GM12878 (cell line): ENCODE data around the gene AGRN. TPM values are rescaled to one million over a fixed set of nuclear protein-coding genes. Genes with fewer than 3 reads are reported as not detected.
A peak's percentile ranks its signal among the peaks of the same experiment; 100 is the strongest.

Experiments used
- ATAC-seq: fragments of 200-7000 bp; cut with Tn5 transposase; 3 replicates; pipeline ENCODE4 v1.9.1; 2020; ENCODE audit warnings: mild to moderate bottlenecking, moderate library complexity
- BruUV-seq: library from RNA; stranded (reverse); fragments of 400-500 nt; replicated peaks from 2 replicates; lab custom pipeline; 2021; lab: Mats Ljungman, UMichigan
- CTCF ChIA-PET: fragments of 300-600 bp; sonication (Branson Sonifier 250); formaldehyde crosslinking; extraction: SDS; loops from one replicate; lab custom pipeline; 2021; ENCODE audit warnings: inconsistent platforms; lab: Yijun Ruan, JAX
- POLR2A ChIA-PET: fragments of 350-600 bp; formaldehyde crosslinking; extraction: SDS; loops from one replicate; lab custom pipeline; 2021; ENCODE audit warnings: inconsistent platforms; lab: Charles Lee
- RAD21 ChIA-PET: fragments of 300-600 bp; sonication (Branson Sonifier 250); formaldehyde crosslinking; loops from one replicate; lab custom pipeline; 2023; ENCODE audit warnings: antibody characterized with exemption; ENCODE audit not compliant: unreplicated experiment; lab: Charles Lee
- SMC1A ChIA-PET: fragments of 300-600 bp; sonication (Branson Sonifier 250); formaldehyde crosslinking; loops from one replicate; lab custom pipeline; 2023; ENCODE audit not compliant: unreplicated experiment, uncharacterized antibody; lab: Charles Lee
- DNase-seq: peaks from one replicate; pipeline ENCODE4 v3.0.0-alpha.2; 2011; ENCODE audit warnings: low read depth, low spot score
- FAIRE-seq: peaks from 3 replicates; lab custom pipeline; 2011; peaks lifted over from hg19 to GRCh38; lab: Jason Lieb, UNC
- H2AFZ ChIP-seq: 2 replicates; pipeline ENCODE4 v1.6.0; 2011; ENCODE audit warnings: low read depth, low read length, control low read depth; ENCODE audit not compliant: control insufficient read depth
- H3K27ac ChIP-seq: 2 replicates; pipeline ENCODE4 v1.5.1; 2011; ENCODE audit warnings: control low read depth; ENCODE audit not compliant: control insufficient read depth, insufficient read depth
- H3K27me3 ChIP-seq, 2 experiments: replicated peaks in 1 of 2; 2 replicates each; pipeline versions ENCODE4 v1.6.0 to v1.6.1; 2011; ENCODE audit warnings: low read length in 1 of 2; ENCODE audit not compliant: control insufficient read depth in 2 of 2, insufficient read depth in 2 of 2
- H3K36me3 ChIP-seq, 2 experiments: 2 replicates each; pipeline ENCODE4 v1.5.1; 2011; ENCODE audit warnings: low read length in 1 of 2; ENCODE audit not compliant: control insufficient read depth in 2 of 2, insufficient read depth in 2 of 2
- H3K4me1 ChIP-seq: 2 replicates; pipeline ENCODE4 v1.6.1; 2011; ENCODE audit warnings: mild to moderate bottlenecking, low read length, moderate library complexity, mixed read lengths; ENCODE audit not compliant: control insufficient read depth, insufficient read depth
- H3K4me2 ChIP-seq: 2 replicates; pipeline ENCODE4 v1.6.0; 2011; ENCODE audit warnings: control low read depth; ENCODE audit not compliant: control insufficient read depth, insufficient read depth
- H3K4me3 ChIP-seq: fragments of 200-600 bp; sonication (generic); 2 replicates; pipeline ENCODE4 v1.5.1; 2016
- H3K79me2 ChIP-seq: 2 replicates; pipeline ENCODE4 v1.6.0; 2011; ENCODE audit warnings: low read length; ENCODE audit not compliant: control insufficient read depth, insufficient read depth
- H3K9ac ChIP-seq: 2 replicates; pipeline ENCODE4 v1.8.0; 2011; ENCODE audit warnings: low read length, control low read depth, mixed read lengths; ENCODE audit not compliant: control insufficient read depth, insufficient read depth
- H3K9me3 ChIP-seq: replicated peaks from 3 replicates; pipeline ENCODE4 v1.5.1; 2011; ENCODE audit warnings: mild to moderate bottlenecking, low read length; ENCODE audit not compliant: control insufficient read depth, insufficient read depth
- H4K20me1 ChIP-seq: 2 replicates; pipeline ENCODE4 v1.6.0; 2011; ENCODE audit not compliant: control insufficient read depth, insufficient read depth
- BACH1 ChIP-seq: fragments of 450-650 bp; IDR thresholded peaks from 2 replicates; pipeline ENCODE4 v1.6.1; 2017; ENCODE audit warnings: mild to moderate bottlenecking, borderline replicate concordance
- BHLHE40 ChIP-seq, 2 experiments: fragments of 450-650 bp in 1 of 2; IDR thresholded peaks; 2 replicates each; pipeline ENCODE4 v1.6.1; 2011 to 2017; ENCODE audit warnings: low read depth in 2 of 2, borderline replicate concordance in 1 of 2, improper control_type of control experiment in 1 of 2, low read length in 1 of 2, mild to moderate bottlenecking in 1 of 2
- CBX5 ChIP-seq: sonication (generic); IDR thresholded peaks from 2 replicates; pipeline ENCODE4 v1.6.1; 2016; ENCODE audit warnings: low read depth, moderate library complexity, mild to moderate bottlenecking, inconsistent platforms
- EGR1 ChIP-seq, 2 experiments: IDR thresholded peaks; 1 replicate in 1 of 2; 2 replicates in 1 of 2; pipeline ENCODE4 v1.6.1; 2011 to 2012; ENCODE audit warnings: low read depth in 2 of 2, low read length in 2 of 2, borderline replicate concordance in 1 of 2, mild to moderate bottlenecking in 1 of 2, moderate library complexity in 1 of 2
- HDAC2 ChIP-seq: fragments of 200-600 bp; sonication (generic); IDR thresholded peaks from 2 replicates; pipeline ENCODE4 v1.6.1; 2017
- MEF2A ChIP-seq: IDR thresholded peaks from 2 replicates; pipeline ENCODE4 v1.6.1; 2011; ENCODE audit warnings: low read depth, mild to moderate bottlenecking, low read length, moderate library complexity; ENCODE audit not compliant: insufficient read depth
- NFYB ChIP-seq: IDR thresholded peaks from 2 replicates; pipeline ENCODE4 v1.6.1; 2011; ENCODE audit warnings: low read depth, mild to moderate bottlenecking, low read length, improper control_type of control experiment, moderate library complexity; ENCODE audit not compliant: insufficient read depth
- SUZ12 ChIP-seq: fragments of 200-600 bp; sonication (generic); IDR thresholded peaks from one replicate; pipeline ENCODE4 v1.6.1; 2018; ENCODE audit warnings: antibody characterized with exemption, mild to moderate bottlenecking; ENCODE audit not compliant: unreplicated experiment
- TCF7 ChIP-seq: IDR thresholded peaks from 2 replicates; pipeline ENCODE4 v1.6.1; 2014; ENCODE audit warnings: antibody characterized with exemption, borderline replicate concordance
- WGBS: methylation state at CpG from one replicate; pipeline ENCODE4 v1.1.6; 2016; ENCODE audit warnings: low lambda C conversion rate; ENCODE audit not compliant: insufficient replicate concordance, insufficient coverage; ENCODE audit errors: missing lambda C conversion rate; 5-methylcytosine and 5-hydroxymethylcytosine counted together
- in situ Hi-C: fragments of 300-500 bp; cut with MboI; formaldehyde crosslinking; loops from 9 replicates; pipeline ENCODE4 v1.14.3; 2018; ENCODE audit warnings: mixed read lengths
- intact Hi-C: fragments of 100-400 bp; cut with micrococcal nuclease; formaldehyde crosslinking; loops from one replicate; pipeline ENCODE4 v1.14.2; 2022; ENCODE audit not compliant: unreplicated experiment
- polyA plus RNA-seq, 11 experiments: library from polyadenylated mRNA; depleted of rRNA in 4 of 11; unstranded in 6 of 11; stranded (reverse) in 5 of 11; fragments of >200 nt; fragmentation: Nextera tagmentation in 4 of 11; fragmentation: Illumina TruSeq in 1 of 11; extraction: Ambion mirVana in 4 of 11; extraction: Trizol in 1 of 11; gene quantifications; 1 replicate in 1 of 11; 2 replicates in 10 of 11; pipeline versions ENCODE4 v1.2.1 to v1.2.3, GENCODE V29; 2011 to 2016; ENCODE audit warnings: inconsistent platforms in 2 of 11, missing spikeins in 2 of 11, low read depth in 1 of 11
- total RNA-seq, 4 experiments: library from RNA; depleted of rRNA in 3 of 4; stranded (reverse); fragments of >200 nt in 3 of 4; fragmentation: Illumina TruSeq in 1 of 4; extraction: Trizol in 1 of 4; gene quantifications; 2 replicates each; pipeline versions ENCODE4 v1.2.1 to v1.2.3, GENCODE V29; 2013 to 2021
- TF ChIP-seq, protein P1 (sequence below): IDR thresholded peaks from 2 replicates; pipeline ENCODE4 v1.6.1; 2011; ENCODE audit warnings: borderline replicate concordance, low read depth, mild to moderate bottlenecking, moderate library complexity, mixed read lengths, low read length; ENCODE audit not compliant: insufficient read depth; ENCODE audit errors: extremely low read length

AGRN gene
- total and polyA plus RNA-seq, 10 of the 15 experiments (the other 5 are each of a cell fraction or from before 2014, with no cell fraction given), result 0.02 to 41.8 (median 4.1) TPM

DNA sequence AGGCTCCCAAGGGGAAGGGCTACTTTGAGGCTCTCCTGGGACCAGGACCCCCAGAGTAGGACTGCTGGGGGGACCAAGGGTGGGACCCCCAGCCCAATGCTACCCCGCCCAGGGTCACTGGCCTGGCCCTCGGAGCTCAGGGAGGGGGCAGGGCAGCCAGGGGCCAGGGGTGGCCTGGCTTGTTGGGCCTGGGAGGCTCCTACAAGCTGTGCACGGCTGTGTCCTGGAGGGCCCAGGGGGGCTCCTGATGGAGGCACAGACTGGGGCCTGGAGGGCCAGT is 22.3 kb upstream of the AGRN start:
- Histone ChIP-seq H2AFZ (no peak overlapping the region), H3K36me3 (no peaks in the 10 kb centered on the region), H3K79me2 (no peaks in the 10 kb centered on the region), H3K4me1 (peaks cover 22% of the 10 kb centered on the region), H3K27ac (no peak overlapping the region), H3K9me3 (peaks cover 3% of the 10 kb centered on the region; the same call in 2 of the 3 replicates), H4K20me1 (no peaks in the 10 kb centered on the region), H3K9ac (no peak overlapping the region), H3K27me3 (peaks cover 0 to 17% of the 10 kb centered on the region in 2 experiments; a peak in 2 of 4 replicates), H3K4me3 (no peak overlapping the region), H3K4me2 (no peak overlapping the region)
- POLR2A ChIA-PET, result no interaction called here
- SMC1A ChIA-PET, result interaction anchor here (0.7 to 1.3 kb wide), 3 partner anchors 13 to 16 kb away, joined by 3 read pairs; partner anchors contain the start of gene ISG15
- RAD21 ChIA-PET, result no interaction called here
- ATAC-seq, result no peak
- no peak for FAIRE-seq
- in situ Hi-C loops (no loop called here), intact Hi-C loops (no loop called here)
- BruUV-seq, result no TSS peak
- 56% methylated on average over 2 of the region's 3 CpGs for WGBS
- CTCF ChIA-PET, result no interaction called here
- no peak for TF ChIP-seq EGR1 (IDR thresholded peaks at IDR 0.05; ENCODE audit: borderline replicate concordance in 1 of 2, low read depth in 2 of 2, low read length in 2 of 2)
- TF ChIP-seq, all 136 proteins: peak for 0
- DNase-seq, result no peak

DNA sequence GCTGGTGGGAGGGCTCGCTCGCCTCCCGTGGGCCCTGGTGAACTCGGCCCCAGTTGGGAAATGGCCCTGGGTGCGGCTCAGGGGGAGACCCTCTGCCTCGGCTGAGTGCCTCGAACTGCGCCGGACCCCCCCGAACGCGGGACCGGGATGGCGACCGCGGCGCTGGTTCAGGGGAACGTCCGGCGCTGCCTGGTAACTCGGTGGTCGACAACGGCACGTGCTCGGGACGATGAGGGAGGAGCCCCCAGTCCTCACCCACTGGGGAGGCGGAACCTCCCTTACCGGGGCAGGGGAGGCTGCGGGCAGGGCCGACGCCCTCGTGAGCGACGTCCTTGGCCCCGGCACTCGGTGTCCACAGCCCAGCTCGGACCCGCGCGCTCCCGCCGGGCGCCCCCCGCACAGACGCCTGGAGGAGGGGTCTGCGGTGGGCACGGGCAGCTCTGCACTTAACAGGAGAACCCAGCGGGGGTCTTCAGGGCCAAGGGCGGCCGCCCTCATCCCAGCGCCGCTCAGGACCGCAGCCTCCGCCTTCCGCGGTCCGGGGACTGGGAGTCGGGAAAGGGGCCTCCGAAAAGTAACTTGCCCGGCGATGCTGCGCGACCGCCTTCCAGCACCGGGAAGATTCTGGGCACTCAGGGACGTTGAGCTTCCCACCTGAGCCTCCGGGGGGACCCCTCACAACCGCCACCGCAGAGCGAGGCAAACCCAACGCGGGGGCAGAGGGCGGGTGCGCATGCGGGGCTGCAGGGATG is 21.8 kb upstream of the AGRN start:
- Histone ChIP-seq H3K9ac (no peak overlapping the region), H3K79me2 (no peaks in the 10 kb centered on the region), H3K4me2 (no peak overlapping the region), H3K4me1 (peaks cover 17% of the 10 kb centered on the region), H3K9me3 (peaks cover 2% of the 10 kb centered on the region; the same call in 1 of the 3 replicates), H3K36me3 (no peaks in the 10 kb centered on the region), H3K27ac (no peak overlapping the region), H4K20me1 (no peaks in the 10 kb centered on the region), H2AFZ (no peak overlapping the region), H3K4me3 (no peak overlapping the region), H3K27me3 (peaks cover 0 to 17% of the 10 kb centered on the region in 2 experiments; a peak in 2 of 4 replicates)
- WGBS, result 56% methylated on average over 45 of the region's 75 CpGs
- ChIA-PET SMC1A (interaction anchor here (0.7 to 1.3 kb wide), 2 partner anchors 14 to 15 kb away, joined by 3 read pairs; partner anchors contain the start of gene ISG15), POLR2A (no interaction called here), CTCF (interaction anchor here (1.1 kb wide), 1 partner anchor 14 kb away, joined by 3 read pairs; no protein-coding TSS in a partner anchor), RAD21 (no interaction called here)
- no peak for FAIRE-seq
- intact Hi-C loops (no loop called here), in situ Hi-C loops (no loop called here)
- no TSS peak for BruUV-seq
- no peak for DNase-seq
- no peak for TF ChIP-seq TCF7
- no peak for TF ChIP-seq MEF2A
- TF ChIP-seq HDAC2, result no peak
- TF ChIP-seq, protein P1, sequence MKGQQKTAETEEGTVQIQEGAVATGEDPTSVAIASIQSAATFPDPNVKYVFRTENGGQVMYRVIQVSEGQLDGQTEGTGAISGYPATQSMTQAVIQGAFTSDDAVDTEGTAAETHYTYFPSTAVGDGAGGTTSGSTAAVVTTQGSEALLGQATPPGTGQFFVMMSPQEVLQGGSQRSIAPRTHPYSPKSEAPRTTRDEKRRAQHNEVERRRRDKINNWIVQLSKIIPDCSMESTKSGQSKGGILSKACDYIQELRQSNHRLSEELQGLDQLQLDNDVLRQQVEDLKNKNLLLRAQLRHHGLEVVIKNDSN, result no peak
- TF ChIP-seq BACH1, result no peak
- no peak for TF ChIP-seq NFYB
- TF ChIP-seq SUZ12, result peak; percentile 61
- peak in 1 of 2 experiments; percentile 45; a peak in 1 of 4 replicates for TF ChIP-seq BHLHE40 (IDR thresholded peaks at IDR 0.05; ENCODE audit: borderline replicate concordance in 1 of 2, low read depth in 2 of 2, low read length in 1 of 2)
- TF ChIP-seq CBX5, result no peak
- ATAC-seq, result no peak
